ENCODE results near the gene GTSF1L.
"Not testable (repeated sequence)": the region's sequence is repeated elsewhere in the genome, so short reads cannot be mapped to it uniquely, and the experiment has no call there.

GTSF1L gene

GRCh38 chr20:43726811-43727338 is at the start of gene GTSF1L:
TSS of gene GTSF1L (minus strand) at chr20:43727002. CDS start at chr20:43726694, 308 bp downstream.
- no peak for DNase-seq (ENCODE audit: low spot score)

- no peak for DNase-seq (ENCODE audit: low spot score)
Observed at GRCh38 chr20:43774754-43775153, 48.0 kb upstream of the GTSF1L start.

GRCh38 chr20:43771503-43772190 is 44.8 kb upstream of the GTSF1L start:
- no peak for DNase-seq (ENCODE audit: low spot score)

- DNase-seq (ENCODE audit: low spot score): no peak
Observed at GRCh38 chr20:43770342-43770741, 43.5 kb upstream of the GTSF1L start.

GRCh38 chr20:43767686-43768474 is 41.1 kb upstream of the GTSF1L start:
- DNase-seq (ENCODE audit: low spot score): no peak

- DNase-seq (ENCODE audit: low spot score): no peak
Observed at GRCh38 chr20:43766917-43767316, 40.1 kb upstream of the GTSF1L start.

GRCh38 chr20:43766385-43766784 is 39.6 kb upstream of the GTSF1L start:
- no peak for DNase-seq (ENCODE audit: low spot score)

GRCh38 chr20:43765916-43766315 is 39.1 kb upstream of the GTSF1L start:
- DNase-seq (ENCODE audit: low spot score): no peak

GRCh38 chr20:43762911-43763310 is 36.1 kb upstream of the GTSF1L start:
- DNase-seq (ENCODE audit: low spot score): no peak

GRCh38 chr20:43761386-43762340 is 34.9 kb upstream of the GTSF1L start:
- DNase-seq (ENCODE audit: low spot score): no peak

GRCh38 chr20:43757888-43758287 is 31.1 kb upstream of the GTSF1L start:
- not testable (repeated sequence) for DNase-seq (ENCODE audit: low spot score)

GRCh38 chr20:43755851-43756250 is 29.0 kb upstream of the GTSF1L start:
- DNase-seq (ENCODE audit: low spot score): no peak

GRCh38 chr20:43755390-43755789 is 28.6 kb upstream of the GTSF1L start:
- DNase-seq (ENCODE audit: low spot score): no peak

- no peak for DNase-seq (ENCODE audit: low spot score)
Observed at GRCh38 chr20:43752561-43753301, 25.9 kb upstream of the GTSF1L start.

GRCh38 chr20:43752051-43752360 is 25.2 kb upstream of the GTSF1L start:
- DNase-seq (ENCODE audit: low spot score): no peak

GRCh38 chr20:43751167-43752050 is 24.6 kb upstream of the GTSF1L start:
- DNase-seq (ENCODE audit: low spot score): no peak

GRCh38 chr20:43750774-43751166 is 24.0 kb upstream of the GTSF1L start:
- DNase-seq (ENCODE audit: low spot score): no peak

- DNase-seq (ENCODE audit: low spot score): peak; percentile 66
Observed at GRCh38 chr20:43749734-43750294, 23.0 kb upstream of the GTSF1L start.

GRCh38 chr20:43748274-43748673 is 21.5 kb upstream of the GTSF1L start:
- DNase-seq (ENCODE audit: low spot score): no peak
